Temporal lobe (tissue), 1 donor: ENCODE data around the gene OS9. TPM values are rescaled to one million over a fixed set of nuclear protein-coding genes. Genes with fewer than 3 reads are reported as not detected.

Source experiments
- total RNA-seq: library from RNA; depleted of rRNA; stranded (reverse); fragments of >200 nt; gene quantifications from one replicate; pipeline ENCODE4 v1.2.3, GENCODE V29; 2014

Gene OS9
- total RNA-seq, 1 donor from 2014 or later: 96.1 TPM

Other genes starting within 250 kb of the OS9 start
- not detected for gene INHBE, start 238.8 kb upstream of the OS9 start, total RNA-seq
- 0.25 TPM for gene GLI1, start 234.3 kb upstream of the OS9 start, total RNA-seq
- gene ARHGAP9, start 214.3 kb upstream of the OS9 start, total RNA-seq: 0.25 TPM
- 64.9 TPM for gene MARS1, start 206.1 kb upstream of the OS9 start, total RNA-seq
- 6.1 TPM for gene DDIT3, start 173.6 kb upstream of the OS9 start, total RNA-seq
- 8.1 TPM for gene MBD6, start 171.3 kb upstream of the OS9 start, total RNA-seq
- gene DCTN2, start 146.9 kb upstream of the OS9 start, total RNA-seq: 116 TPM
- 79.9 TPM for gene KIF5A, start 144.1 kb upstream of the OS9 start, total RNA-seq
- gene PIP4K2C, start 102.9 kb upstream of the OS9 start, total RNA-seq: 10.3 TPM
- gene DTX3, start 89.3 kb upstream of the OS9 start, total RNA-seq: 47.7 TPM
- 23.1 TPM for gene ARHGEF25, start 82.7 kb upstream of the OS9 start, total RNA-seq
- 43.8 TPM for gene B4GALNT1, start 60.9 kb upstream of the OS9 start, total RNA-seq
- gene AGAP2, start 44.6 kb downstream of the OS9 start, total RNA-seq: 40.6 TPM
- gene TSPAN31, start 50.9 kb downstream of the OS9 start, total RNA-seq: 26.6 TPM
- gene CDK4, start 58.2 kb downstream of the OS9 start, total RNA-seq: 47.7 TPM
- 12.3 TPM for gene MARCHF9, start 61.0 kb downstream of the OS9 start, total RNA-seq
- 0.25 TPM for gene CYP27B1, start 72.9 kb downstream of the OS9 start, total RNA-seq
- 0.74 TPM for gene METTL1, start 78.0 kb downstream of the OS9 start, total RNA-seq
- gene EEF1AKMT3, start 78.5 kb downstream of the OS9 start, total RNA-seq: 2.7 TPM
- 21.6 TPM for gene TSFM, start 88.7 kb downstream of the OS9 start, total RNA-seq
- 1.2 TPM for gene AVIL, start 124.6 kb downstream of the OS9 start, total RNA-seq
- 22.9 TPM for gene CTDSP2, start 152.6 kb downstream of the OS9 start, total RNA-seq
- 7.1 TPM for gene ATP23, start 247.4 kb downstream of the OS9 start, total RNA-seq